Stimulated activated CD4-positive, alpha-beta T cell treated with anti-CD3 and anti-CD28 coated beads, Interleukin-1b, Interleukin-23, amount 100 ng/mL, for 1 hour (primary cell): ENCODE results near the gene USH1C.

Source experiments
- DNase-seq, 2 donors: peaks; one replicate each; pipeline ENCODE4 v3.0.0-alpha.2; 2020; ENCODE audit warnings: low read depth in 2 of 2

The USH1C gene

DNA sequence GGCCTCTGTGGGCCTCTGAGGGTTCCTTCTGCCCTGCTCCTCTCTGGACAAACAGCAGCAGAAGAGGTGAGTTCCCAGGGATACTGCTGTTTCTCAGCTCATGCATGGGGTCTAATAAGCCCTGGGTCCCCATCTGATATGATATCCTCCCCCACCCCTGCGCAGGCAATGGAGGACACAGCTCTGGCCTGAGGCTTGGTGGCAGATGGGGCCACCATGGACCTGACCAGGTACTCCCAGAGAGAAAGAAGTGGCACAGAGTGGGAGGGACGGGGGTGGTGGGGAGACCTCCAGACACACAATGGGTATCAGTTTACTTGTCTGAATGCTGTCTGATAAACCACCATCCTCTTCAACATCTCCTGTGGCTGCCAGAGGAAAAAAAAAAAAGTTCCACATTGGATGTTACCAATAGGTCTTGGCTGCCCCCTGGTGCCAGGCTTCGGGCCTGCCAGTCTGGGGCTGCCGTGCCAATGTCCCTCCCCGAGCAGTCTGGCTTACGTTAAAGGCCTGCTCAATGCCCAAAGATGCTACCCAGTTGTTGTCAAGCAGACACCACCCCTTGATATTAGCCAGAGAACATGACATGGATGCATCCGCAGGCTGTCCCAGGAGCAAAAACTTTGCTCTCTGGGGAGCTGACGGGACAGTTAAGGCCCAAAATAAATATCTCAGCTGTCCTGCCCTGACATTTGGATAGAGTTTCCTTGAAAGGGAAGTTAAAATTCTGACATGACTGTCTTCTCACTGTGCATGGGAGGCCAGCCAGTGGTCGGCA lies 39.7 kb downstream of the USH1C start:
- peak; percentile 33 to 73 for DNase-seq

DNA sequence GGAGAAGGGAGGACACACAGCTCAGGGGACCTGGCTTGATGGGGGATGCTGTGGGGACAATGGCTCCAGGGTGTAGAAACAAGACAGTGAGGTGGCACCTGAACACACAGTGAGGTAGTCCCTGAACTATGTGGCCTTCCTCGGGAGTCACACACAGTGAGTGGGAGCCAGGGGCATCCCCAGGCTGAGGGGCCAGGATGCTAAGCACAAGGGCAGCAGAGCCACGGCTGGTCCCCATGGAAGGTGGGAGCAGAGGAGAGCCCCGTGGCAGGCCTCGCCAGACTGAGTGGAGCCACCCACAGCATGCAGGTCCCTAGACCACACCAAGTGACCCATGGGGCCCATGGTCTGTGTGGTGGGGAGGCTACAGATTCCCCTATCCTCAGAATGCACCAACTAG lies 41.6 kb downstream of the USH1C start:
- DNase-seq = no peak

DNA sequence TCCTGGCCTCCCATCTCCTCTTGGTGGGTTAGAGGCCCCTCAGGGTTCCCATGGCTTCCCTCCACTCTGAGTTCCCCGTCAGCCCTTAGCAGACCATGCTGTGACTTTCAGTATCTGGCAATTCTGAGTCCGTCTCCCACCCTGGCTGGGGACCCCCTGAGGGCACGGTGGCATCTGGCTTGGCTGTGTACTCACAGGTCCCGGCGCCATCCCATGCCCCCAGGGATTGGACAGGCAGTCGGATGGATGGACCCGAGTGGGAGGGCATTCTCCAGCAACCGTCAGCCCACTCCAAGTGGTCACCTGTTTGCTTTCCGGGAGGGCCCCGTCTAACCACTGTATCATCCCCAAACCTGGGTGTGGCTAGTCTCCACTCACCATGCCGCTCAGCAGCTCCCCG lies 43.5 kb downstream of the USH1C start:
- DNase-seq = no peak

DNA sequence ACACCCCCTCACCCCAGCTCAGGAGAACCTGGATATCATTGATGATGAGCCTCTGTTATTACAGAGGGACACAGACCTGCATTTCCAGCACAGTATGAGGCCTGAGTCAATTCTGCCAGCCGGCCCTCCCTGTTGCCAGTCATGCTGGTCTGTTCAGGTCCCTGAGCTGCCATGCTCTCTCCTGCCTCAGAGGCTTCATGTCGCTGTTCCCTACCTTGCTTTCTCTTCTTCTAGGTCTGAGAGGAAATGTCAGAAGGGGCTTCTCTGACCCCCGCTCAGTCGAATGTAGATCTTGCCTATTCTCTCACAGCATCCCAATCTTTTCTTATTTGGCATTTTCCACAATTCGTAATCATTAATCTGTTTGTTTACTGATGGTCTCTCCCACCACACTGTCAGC lies 45.7 kb downstream of the USH1C start:
- DNase-seq = no peak

DNA sequence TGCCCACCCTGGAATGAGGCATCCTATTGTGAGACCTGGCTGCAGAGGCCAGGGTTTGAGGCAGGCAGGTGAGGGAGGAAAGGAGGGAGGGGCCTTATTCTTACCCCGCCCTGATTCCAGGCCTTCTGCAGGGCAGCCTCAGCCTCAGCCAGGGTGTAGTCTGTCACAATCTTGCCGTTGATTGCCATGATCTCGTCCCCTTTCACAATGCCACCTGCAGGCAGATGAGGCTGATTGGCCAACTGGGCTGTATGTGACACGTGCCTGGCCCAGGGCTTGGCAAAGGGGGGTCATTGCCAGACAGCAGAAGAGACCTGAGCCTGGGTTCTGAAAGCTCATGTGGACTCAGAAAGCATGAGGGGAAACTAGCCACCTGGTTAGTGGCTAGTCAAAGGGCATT lies 46.2 kb downstream of the USH1C start:
- no peak for DNase-seq

DNA sequence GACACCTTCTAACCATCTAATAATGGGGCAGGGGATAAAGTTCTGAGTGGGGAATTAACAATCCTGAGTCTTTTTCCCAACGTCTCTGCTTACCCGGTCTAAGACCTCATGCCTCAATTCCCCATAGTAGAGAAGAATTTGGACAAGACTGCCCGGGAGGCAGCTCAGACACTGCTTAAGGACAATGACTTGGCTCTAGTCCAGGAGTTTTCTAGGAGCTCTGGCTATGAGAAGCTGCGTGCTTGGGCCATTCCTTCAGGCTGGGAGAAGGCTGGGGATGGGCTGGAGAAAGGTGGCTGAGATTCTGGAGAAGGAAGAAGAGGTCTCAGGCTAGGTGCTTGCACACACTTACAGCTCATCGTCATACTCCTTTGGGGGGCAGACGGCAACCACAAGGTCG lies 47.8 kb downstream of the USH1C start:
- no peak for DNase-seq

DNA sequence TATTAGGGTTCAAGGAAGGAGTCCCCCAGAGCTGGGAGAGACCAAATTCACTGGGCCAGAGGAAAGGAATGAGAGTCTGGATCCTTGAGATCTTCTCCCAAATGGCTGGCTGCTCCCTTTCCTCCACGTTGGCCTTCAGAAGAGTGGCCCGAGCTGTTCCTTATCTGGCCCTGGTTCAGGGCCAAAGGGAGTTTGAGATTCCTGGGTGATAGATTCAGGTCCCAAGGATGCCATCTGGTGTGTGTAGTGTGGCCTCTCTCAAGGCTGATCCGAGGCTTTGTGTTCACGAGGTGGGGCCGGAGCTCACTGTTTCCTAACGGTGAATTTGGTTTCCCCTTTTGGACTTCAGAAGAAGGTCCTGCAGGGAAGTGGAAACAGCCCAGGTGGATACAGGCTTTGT lies 50.2 kb downstream of the USH1C start:
- DNase-seq = no peak

DNA sequence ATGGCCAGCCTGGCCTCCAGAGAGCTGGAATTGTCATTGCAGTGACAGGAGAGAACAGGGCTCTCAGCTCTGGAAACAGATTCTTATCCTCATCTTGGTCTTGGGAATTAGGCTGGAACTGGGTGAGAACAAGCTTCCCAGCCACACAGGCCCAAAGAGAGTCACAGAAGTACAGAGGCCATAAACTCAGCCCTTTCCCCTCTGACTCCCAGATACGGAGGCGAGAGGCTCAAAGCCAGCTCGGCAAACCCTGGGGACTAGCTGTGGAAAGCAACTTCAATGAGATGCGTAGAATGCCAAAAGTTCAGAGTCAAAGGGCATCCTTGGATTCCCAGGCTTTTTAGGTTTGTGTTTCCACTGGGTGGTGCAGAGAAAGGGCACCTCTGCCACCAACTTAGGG lies 53.3 kb downstream of the USH1C start:
- no peak for DNase-seq

DNA sequence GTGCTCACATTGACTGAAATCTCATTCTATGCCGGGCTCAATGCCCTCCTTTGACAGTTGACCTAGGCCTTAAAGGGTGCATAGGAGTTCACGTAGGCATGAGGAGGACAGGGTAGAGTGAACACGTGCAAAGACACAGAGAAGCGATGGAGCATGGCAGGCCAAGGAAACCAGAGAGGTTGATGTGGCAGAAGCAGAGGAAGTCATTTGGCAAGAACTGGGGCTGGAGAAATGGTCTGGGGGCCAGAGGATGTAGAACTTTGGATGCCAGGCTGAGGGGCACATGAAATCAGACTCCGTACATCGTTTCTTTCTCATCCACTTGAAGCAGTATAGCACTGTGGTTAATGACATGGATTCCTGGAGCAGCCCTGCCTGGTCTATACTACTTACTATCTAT lies 54.0 kb downstream of the USH1C start:
- DNase-seq = no peak

DNA sequence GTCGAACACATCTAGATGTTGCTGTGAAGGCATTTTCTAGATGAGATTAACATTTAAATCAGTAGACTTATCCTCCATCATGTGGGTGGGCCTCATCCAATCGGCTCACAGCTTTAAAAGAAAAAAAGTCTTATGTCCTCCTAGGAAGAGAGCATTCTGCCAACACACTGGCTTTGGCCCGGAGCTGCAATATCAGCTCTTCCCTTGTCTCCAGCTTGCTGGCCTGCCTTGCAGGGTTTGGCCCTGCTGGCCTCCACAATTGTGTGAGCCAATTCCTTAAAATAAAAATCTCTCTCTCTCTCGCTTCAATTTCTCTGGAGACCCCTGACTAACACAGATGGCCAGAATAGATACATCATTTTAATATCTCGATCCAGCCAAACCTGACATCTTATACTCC lies 54.5 kb downstream of the USH1C start:
- DNase-seq = no peak

DNA sequence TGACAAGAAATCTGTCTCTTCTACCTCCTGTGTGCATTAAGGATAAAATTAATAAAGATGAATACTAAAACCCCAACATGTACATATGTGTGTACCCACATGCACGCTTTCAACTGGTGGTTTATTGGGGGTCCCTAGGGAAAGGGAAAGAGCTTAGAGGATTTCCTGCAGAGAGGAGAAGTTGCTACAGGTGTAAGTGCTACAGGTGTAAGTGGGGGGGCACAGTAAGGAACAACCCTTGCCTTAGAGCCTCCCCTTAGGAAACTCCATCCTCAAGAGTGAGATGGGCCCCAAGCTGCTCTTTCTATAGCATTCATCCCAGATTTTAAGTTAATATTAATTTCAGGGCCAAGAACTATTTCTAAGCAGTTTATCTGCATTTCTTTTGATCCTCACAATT lies 55.7 kb downstream of the USH1C start:
- DNase-seq = no peak

DNA sequence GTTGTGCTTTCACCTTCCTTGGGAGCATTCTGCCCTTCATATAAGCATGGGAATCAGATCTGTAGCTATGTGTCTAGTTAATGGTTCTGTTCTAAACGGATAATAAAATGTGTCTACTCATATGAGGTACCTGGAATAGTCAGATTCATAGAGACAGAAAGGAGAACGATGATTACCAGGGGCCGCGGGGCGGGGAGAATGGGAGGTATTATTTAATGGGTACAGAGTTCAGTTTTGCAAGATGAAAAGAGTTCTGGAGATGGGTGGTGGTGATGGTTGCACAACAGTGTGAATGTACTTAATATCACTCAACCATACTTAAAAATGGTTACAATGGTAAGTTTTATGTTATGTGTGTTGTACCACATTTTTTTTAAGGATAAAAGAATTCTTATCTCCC lies 57.6 kb downstream of the USH1C start:
- no peak for DNase-seq

DNA sequence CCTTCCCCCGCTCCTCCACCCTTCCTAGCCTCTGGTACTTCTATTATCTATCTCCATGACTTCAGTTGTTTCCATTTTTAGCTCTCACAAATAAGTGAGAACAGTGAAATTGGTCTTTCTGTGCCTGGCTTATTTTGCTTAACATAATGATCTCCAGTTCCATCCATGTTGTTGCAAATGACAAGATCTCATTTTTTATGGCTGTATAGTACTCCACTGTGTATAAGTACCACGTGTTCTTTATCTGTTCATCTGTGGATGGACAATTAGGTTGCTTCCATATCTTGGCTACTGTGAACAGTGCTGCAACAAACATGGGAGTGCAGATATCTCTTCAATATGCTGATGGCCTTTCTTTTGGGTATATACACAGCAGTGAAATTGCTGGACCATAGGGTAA lies 60.7 kb downstream of the USH1C start:
- DNase-seq = no peak

DNA sequence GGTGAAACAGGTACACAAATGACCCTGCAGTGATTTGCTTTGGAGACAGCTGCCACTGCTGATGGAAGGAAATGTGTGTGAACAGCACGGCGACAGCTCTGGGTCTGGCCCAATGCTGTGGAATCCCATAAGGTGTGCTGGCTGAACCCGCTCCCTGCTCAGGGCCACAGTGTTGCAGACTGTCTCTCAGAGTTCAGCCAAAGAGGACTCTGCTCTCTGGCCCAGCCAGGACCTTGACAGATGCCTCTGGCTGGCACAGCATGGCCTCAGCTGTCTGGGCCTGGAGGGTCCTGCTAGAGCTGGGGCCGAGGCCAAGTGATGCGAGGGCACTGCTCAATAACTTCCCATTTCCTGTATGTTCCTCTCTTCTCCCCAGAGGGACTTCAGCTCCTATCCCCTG lies 62.3 kb downstream of the USH1C start:
- no peak for DNase-seq

DNA sequence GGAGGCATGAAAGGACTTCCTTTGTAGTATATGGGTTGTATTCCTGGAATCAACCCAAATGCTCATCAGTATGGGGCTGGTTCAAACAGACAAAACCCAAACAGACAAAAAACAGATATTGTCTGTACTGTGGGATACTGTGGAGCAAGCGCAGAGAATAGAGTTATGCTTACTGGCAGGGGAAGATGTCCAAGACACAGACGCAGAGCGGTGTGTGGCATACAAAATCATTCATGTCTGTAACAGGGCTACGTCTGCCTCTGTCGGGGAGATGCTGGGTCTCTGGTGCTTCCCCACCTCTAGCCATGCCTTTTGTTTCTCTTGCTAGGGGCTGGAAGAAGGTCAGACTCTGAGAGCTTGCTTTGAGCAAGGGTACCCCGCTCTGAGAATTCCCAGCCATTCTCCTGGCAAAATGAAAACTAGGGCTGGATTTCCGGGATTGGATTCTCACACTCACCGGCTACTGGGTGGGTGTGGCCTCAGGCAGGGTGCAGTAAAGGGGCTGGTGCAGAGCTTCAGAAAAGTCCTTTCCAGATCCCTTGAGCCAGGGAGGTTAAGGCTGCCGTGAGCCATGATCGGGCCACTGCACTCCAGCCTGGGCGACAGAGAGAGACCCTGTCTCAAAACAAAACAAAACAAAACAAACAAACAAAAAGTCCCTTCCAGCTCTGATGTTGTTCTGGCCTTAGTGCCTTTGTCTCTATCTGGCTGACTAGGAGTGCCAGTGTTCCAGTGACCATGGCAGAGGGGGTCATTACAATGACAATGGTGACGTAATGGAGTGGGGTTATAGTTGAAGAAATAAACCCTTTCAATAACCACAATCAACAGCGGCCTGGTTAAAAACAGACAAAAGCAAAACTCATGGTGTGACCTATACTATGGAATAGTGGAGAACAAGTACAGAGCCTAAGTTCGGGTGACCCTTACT lies 64.7 kb downstream of the USH1C start:
- DNase-seq = no peak

DNA sequence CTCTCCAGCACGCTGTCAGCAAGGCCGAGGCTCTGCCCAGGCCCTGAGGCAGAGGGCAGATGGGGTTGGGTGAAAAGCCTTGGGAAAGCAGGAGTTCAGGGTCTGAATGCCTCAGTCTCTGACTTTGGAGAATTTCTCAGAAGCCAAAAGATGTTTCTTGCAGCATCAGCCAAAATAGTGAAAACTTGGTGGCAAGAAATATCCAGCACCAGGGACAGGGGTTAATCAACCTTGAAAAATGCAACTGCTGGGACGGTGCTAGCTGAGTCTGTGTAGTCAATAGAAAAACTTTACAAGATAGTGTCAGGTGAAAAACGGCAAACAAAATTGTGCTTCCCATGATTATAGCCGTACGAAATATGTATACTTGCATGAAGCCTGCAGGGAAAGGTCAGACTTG lies 66.1 kb downstream of the USH1C start:
- no peak for DNase-seq

DNA sequence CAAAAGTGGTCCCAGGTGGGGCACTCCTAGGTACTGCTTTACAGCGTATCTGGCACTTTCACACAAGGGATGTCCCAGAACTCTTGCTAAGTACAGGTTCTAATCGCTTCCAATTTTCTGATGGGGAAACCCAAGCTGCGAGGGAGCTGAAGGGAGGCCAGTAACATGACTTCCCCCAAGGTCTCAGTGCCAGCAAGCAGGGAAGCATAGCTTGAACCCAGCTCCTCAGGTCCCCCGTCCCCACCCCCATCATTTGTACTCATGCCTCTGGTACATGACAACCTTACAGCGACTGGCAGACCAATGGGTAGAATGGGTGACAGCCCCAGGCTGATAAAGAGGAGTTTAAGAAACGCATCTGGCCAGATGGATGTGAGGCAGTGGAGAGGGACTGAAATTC lies 66.9 kb downstream of the USH1C start:
- no peak for DNase-seq

DNA sequence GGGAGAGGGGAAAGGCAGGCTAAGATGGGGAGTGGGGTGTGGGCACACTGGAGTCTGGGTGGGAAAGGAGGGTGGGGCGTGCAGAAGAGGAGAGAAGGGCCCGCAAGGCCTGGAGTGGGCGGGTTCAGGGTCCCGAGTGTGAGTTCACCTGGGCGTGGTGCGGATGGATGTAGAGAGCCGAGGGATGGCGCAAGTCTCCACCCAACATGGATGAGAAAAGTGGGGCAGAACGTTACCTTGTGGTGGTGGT lies 67.2 kb downstream of the USH1C start:
- DNase-seq = no peak

DNA sequence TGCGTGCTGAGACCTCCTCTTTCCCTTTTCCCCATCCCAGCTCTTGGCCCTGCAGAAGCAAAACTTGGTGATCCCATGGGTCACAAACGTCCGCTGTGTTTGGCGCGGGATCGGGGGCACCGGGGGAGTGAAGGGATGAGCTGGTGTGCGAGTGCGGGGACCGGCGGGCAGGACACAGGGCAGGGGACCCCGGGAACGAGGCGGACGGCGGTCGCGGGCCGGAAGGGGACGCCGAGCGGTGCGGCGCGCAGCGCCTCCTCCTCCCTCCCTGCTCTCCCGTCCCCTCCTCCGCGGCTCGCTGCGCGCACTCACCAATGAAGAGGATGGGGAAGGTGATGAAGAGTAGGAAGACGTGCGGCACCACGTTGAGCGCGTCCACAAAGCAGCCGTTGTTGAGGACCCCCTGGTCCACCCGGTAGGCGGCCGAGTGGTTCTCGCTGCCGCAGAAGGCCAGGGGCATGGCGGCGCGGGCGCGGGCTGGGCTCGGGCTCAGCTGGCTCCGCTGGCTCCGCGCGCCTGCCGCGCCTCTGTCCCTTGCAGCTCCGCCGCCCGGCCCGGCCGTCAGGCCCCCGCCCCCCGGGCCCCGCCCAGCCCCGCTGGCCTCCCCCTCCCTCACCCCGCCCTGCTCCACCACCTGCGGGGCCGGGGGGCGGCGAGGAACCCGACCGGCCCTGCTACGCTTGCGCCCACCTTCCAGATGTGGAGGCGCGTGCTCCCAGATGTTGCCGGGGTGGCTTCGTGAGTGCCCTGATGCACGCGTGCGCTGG lies 67.7 kb downstream of the USH1C start, which contains the start of gene ABCC8:
Gene ABCC8, minus strand, starts transcription at position 529 of the 767 bp plus-strand sequence. Its CDS starts 69 bp downstream, at position 460.
- no peak for DNase-seq

DNA sequence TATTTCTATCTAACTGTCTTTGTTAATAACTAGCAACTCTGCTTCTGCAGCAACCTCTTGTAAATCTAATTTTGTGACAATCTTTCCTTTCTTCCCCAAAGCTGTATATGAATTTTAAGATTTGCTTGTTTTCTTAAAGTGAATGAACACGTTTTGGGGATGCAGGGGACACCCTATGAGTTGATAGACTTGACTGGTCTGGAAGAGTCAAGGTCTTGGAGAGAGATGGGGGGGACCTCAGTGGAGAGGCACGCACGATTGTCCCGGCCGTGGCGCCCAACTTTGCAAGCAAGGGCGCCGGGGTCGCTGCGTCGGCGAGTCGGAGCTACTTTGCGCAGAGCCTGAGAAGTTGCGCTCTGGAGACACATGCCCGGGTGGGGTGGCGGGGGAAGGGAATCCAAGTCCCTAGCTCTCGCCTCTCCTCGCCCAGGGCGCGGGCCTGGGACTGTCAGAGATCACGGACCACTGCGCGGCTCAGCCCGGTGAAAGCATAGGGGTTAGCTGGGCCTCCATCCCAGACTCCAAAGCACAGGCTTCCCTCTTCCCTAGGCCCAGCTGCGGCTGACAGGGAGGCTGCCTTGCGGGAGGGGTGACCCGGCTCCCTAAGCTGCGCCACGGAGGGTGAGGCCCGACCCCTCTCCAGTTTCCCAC lies 68.4 kb downstream of the USH1C start:
- DNase-seq = no peak

DNA sequence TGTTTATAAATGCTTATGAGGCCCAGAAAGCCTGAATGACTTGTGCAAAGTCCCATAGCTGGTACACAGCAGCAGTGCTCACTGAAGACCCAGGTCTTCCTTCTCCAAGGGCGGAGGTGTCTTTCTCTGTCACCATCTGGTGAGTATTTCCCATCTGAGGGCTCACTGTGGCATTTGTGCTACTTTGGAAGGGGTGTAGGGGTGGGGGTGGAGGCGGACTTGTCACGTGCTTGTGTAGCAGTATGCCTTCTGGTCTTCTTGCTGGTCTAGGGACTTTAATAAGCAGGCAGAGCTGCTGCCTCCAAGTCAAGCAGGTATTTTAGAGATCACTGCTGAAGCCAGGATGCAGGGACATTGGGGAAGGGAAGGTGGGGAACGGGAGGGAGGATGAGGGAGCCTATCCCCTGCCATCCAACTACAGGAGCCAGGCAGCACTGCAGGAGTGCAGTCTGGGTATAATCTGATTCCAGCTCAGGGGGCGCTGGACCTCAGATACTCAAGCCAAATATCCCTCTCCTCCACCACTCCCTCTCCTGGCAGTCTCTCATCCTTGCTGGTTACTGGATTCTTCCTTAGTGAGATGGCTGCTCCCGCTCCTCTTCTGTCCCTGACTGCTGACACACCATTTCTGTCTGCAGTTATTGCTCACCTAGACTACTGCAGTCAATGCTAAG lies 71.0 kb downstream of the USH1C start:
- DNase-seq = no peak

DNA sequence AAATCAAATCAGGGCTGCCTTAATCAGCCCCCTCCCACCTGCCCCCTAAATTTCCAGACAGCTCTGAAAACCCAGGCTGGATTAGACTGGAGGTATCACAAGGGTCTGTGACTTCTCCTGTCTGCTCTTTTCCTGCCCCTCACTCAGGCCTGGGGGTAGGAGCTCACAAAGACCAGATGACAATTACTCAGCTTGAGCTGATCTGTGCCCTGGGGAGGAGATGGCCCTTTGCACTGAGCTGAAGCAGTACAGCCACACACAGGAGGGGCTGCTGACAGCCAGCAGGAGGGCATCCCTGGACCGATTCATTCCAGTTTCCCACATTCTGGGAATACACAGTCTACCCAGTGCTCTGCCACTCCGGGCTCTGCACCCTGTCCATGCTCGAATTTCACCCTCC lies 71.7 kb downstream of the USH1C start:
- DNase-seq = no peak
